Neuron (in vitro differentiated cells): ENCODE measurements around the gene CD8B.

Experiments used
- H2AFZ ChIP-seq: one replicate; pipeline ENCODE4 v1.6.1; 2013; ENCODE audit warnings: low read depth, mild to moderate bottlenecking, inconsistent platforms, low read length, moderate library complexity
- H3K27me3 ChIP-seq: one replicate; pipeline ENCODE4 v1.6.1; 2013; ENCODE audit warnings: low read length; ENCODE audit not compliant: insufficient read depth
- H3K36me3 ChIP-seq: one replicate; pipeline ENCODE4 v1.6.1; 2013; ENCODE audit warnings: low read length; ENCODE audit not compliant: insufficient read depth
- H3K4me1 ChIP-seq: one replicate; pipeline ENCODE4 v1.6.1; 2013; ENCODE audit warnings: low read length; ENCODE audit not compliant: insufficient read depth
- H3K4me3 ChIP-seq: 2 replicates; pipeline ENCODE4 v1.5.1; 2013; ENCODE audit warnings: mild to moderate bottlenecking, low read length, moderate library complexity
- H3K9me3 ChIP-seq: one replicate; pipeline ENCODE4 v1.6.1; 2013; ENCODE audit warnings: low read length

The CD8B gene

DNA sequence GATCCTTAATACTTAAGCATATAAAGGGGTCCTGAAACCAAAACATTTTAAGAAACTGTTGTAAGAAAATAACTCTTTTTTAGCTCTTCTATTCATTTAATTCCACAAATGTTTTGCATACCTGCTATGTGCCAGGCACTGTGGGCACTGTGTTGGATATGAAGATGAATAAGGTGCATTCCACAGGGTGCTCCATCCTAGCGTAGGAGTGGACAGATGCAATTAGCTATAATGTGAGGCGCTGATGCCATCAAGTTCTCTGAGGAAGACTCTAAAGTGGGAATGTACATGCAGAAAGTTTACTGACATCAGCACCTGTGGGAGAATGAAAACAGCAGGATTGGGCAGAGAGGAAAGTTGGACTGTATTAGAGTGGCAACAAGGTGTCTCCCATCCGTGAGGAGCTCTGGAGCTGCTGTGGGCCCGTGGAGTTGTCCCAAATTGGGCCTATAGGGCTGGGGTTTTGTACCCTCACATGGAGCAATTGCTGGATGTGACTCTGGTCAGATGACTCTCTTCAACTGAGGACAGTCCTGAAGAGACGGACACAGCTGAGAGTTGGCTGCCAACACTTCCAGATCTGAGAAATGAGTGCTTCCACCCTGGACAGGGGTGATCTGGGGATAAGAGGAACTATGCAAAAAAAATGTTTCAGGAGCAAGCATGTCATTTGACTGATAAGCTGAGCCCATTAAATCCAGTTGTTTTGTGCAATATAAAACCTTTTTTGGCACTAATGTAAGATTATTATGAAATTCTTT, 93.3 kb downstream of the CD8B start:
- H3K27me3 ChIP-seq = no peaks in the 10 kb centered on the region
- H3K4me3 ChIP-seq = no peak overlapping the region
- no peak overlapping the region for H2AFZ ChIP-seq
- peaks cover 4% of the 10 kb centered on the region for H3K4me1 ChIP-seq
- H3K36me3 ChIP-seq = peaks cover 59% of the 10 kb centered on the region
- no peaks in the 10 kb centered on the region for H3K9me3 ChIP-seq
